Gastrocnemius medialis (tissue), 4 donors: ENCODE measurements around the gene SLC4A3.

Source experiments
- CTCF ChIP-seq, 5 experiments: fragments of 450-650 bp in 3 of 5; fragments of 200-600 bp in 2 of 5; sonication (generic) in 2 of 5; IDR thresholded peaks in 4 of 5; conservative IDR thresholded peaks in 1 of 5; 1 replicate in 4 of 5; 2 replicates in 1 of 5; pipeline ENCODE4 v1.5.1; 2016 to 2019; ENCODE audit warnings: antibody characterized with exemption in 5 of 5, mild to moderate bottlenecking in 3 of 5, moderate library complexity in 3 of 5
- POLR2A ChIP-seq, 2 donors: fragments of 450-650 bp; IDR thresholded peaks; one replicate each; pipeline ENCODE4 v1.6.1; 2017; ENCODE audit warnings: antibody characterized with exemption in 2 of 2, mild to moderate bottlenecking in 2 of 2, moderate library complexity in 2 of 2

GRCh38 chr2:219621935-219622334 is 5.5 kb upstream of the SLC4A3 start:
- TF ChIP-seq CTCF (IDR thresholded peaks at IDR 0.05 in 4 of 5, conservative IDR thresholded peaks at IDR 0.05 in 1 of 5) (no peak), POLR2A (IDR thresholded peaks at IDR 0.05) (no peak)
